Esophagus muscularis mucosa (tissue), 4 donors: ENCODE measurements around the gene HLA-E.

ENCODE experiments used
- EP300 ChIP-seq: sonication (generic); formaldehyde crosslinking; IDR thresholded peaks from one replicate; pipeline ENCODE4 v1.6.1; 2017; ENCODE audit warnings: antibody characterized with exemption
- POLR2A ChIP-seq: fragments of 450-650 bp; IDR thresholded peaks from one replicate; pipeline ENCODE4 v1.6.1; 2017; ENCODE audit warnings: antibody characterized with exemption, moderate library complexity, mild to moderate bottlenecking, low read depth
- POLR2AphosphoS5 ChIP-seq, 2 donors: sonication (generic); formaldehyde crosslinking; IDR thresholded peaks; one replicate each; pipeline ENCODE4 v1.6.1; 2017; ENCODE audit warnings: antibody characterized with exemption in 2 of 2
- TF ChIP-seq, protein P1 (sequence below), 3 experiments: fragments of 200-600 bp in 2 of 3; fragments of 450-650 bp in 1 of 3; sonication (generic) in 2 of 3; IDR thresholded peaks; one replicate each; pipeline ENCODE4 v1.5.1; 2017 to 2019; ENCODE audit warnings: antibody characterized with exemption in 3 of 3, mild to moderate bottlenecking in 2 of 3, moderate library complexity in 1 of 3

DNA sequence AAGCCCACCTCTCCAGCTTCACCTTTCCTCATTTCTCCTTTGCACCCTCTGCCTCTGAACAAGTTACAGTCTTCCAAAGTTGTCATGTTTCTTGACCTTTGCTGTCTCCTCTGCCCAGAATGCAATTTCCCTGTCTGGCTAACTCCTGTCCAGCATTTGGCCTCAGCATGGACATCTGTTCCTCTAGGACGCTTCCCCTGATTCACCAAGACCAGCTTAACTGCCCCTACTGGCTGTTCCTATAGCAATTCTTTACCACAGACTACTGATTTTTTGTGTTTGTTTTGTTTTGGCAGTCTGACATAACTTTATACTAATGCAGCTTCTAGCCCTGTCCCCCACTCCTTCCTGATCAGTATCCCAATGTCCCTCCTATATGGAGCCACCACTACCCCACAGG is 53.6 kb downstream of the HLA-E start:
- TF ChIP-seq EP300 (no peak), POLR2A (no peak), POLR2AphosphoS5 (IDR thresholded peaks at IDR 0.05) (no peak)
- TF ChIP-seq, protein P1, sequence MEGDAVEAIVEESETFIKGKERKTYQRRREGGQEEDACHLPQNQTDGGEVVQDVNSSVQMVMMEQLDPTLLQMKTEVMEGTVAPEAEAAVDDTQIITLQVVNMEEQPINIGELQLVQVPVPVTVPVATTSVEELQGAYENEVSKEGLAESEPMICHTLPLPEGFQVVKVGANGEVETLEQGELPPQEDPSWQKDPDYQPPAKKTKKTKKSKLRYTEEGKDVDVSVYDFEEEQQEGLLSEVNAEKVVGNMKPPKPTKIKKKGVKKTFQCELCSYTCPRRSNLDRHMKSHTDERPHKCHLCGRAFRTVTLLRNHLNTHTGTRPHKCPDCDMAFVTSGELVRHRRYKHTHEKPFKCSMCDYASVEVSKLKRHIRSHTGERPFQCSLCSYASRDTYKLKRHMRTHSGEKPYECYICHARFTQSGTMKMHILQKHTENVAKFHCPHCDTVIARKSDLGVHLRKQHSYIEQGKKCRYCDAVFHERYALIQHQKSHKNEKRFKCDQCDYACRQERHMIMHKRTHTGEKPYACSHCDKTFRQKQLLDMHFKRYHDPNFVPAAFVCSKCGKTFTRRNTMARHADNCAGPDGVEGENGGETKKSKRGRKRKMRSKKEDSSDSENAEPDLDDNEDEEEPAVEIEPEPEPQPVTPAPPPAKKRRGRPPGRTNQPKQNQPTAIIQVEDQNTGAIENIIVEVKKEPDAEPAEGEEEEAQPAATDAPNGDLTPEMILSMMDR (IDR thresholded peaks at IDR 0.05): no peak
